CD4-positive, CD25-positive, alpha-beta regulatory T cell (primary cell): ENCODE data around the gene PRKAR1B. TPM values are rescaled to one million over a fixed set of nuclear protein-coding genes. Genes with fewer than 3 reads are reported as not detected.
A peak's percentile ranks its signal among the peaks of the same experiment; 100 is the strongest.
"Not testable (repeated sequence)": the region's sequence is repeated elsewhere in the genome, so short reads cannot be mapped to it uniquely, and the experiment has no call there.

ENCODE experiments used
- ATAC-seq, 2 donors: fragments of 150-1000 bp; cut with Tn5 transposase; one replicate each; pipeline ENCODE4 v1.10.0; 2021; ENCODE audit warnings: low read depth in 2 of 2, moderate number of reproducible peaks in 2 of 2, moderate library complexity in 1 of 2
- DNase-seq, 3 donors: peaks; one replicate each; pipeline versions ENCODE4 v3.0.0 to v3.0.0-alpha.2; 2012 to 2022; ENCODE audit warnings: mixed read lengths in 1 of 3
- H3K27ac ChIP-seq: one replicate; pipeline ENCODE4 v1.7.0; 2013; ENCODE audit warnings: mild to moderate bottlenecking, low read length; ENCODE audit not compliant: insufficient read depth, poor library complexity, severe bottlenecking
- H3K27me3 ChIP-seq: one replicate; pipeline ENCODE4 v1.7.0; 2013; ENCODE audit warnings: low read length; ENCODE audit not compliant: control insufficient read depth, insufficient read depth
- H3K36me3 ChIP-seq: one replicate; pipeline ENCODE4 v1.7.0; 2013; ENCODE audit warnings: mild to moderate bottlenecking, low read length, moderate library complexity; ENCODE audit not compliant: control insufficient read depth, insufficient read depth
- H3K4me1 ChIP-seq: 2 replicates; pipeline ENCODE4 v1.7.0; 2013; ENCODE audit warnings: mild to moderate bottlenecking, low read length; ENCODE audit not compliant: insufficient read depth, control insufficient read depth, poor library complexity, severe bottlenecking
- H3K4me3 ChIP-seq: one replicate; pipeline ENCODE4 v1.7.0; 2013; ENCODE audit warnings: low read depth, mild to moderate bottlenecking, low read length, moderate library complexity
- H3K9me3 ChIP-seq, 2 experiments: 1 replicate in 1 of 2; 2 replicates in 1 of 2; pipeline ENCODE4 v1.7.0; 2013; ENCODE audit warnings: low read length in 2 of 2, mild to moderate bottlenecking in 1 of 2, moderate library complexity in 1 of 2; ENCODE audit not compliant: control insufficient read depth in 2 of 2
- H3K27ac Mint-ChIP-seq, 3 donors: one replicate each; pipeline ENCODE4 v1.8.0; 2020 to 2022; ENCODE audit warnings: mild to moderate bottlenecking in 3 of 3, mixed read lengths in 3 of 3, moderate library complexity in 2 of 3
- H3K27me3 Mint-ChIP-seq: one replicate; pipeline ENCODE4 v1.8.0; 2022; ENCODE audit warnings: mild to moderate bottlenecking, mixed read lengths
- H3K36me3 Mint-ChIP-seq: one replicate; pipeline ENCODE4 v1.8.0; 2020; ENCODE audit warnings: mixed read lengths
- H3K4me1 Mint-ChIP-seq, 4 donors: one replicate each; pipeline ENCODE4 v1.8.0; 2020 to 2022; ENCODE audit warnings: mixed read lengths in 4 of 4, mild to moderate bottlenecking in 1 of 4
- H3K4me3 Mint-ChIP-seq, 4 donors: one replicate each; pipeline ENCODE4 v1.8.0; 2020 to 2022; ENCODE audit warnings: mild to moderate bottlenecking in 4 of 4, mixed read lengths in 4 of 4, moderate library complexity in 3 of 4
- H3K9me3 Mint-ChIP-seq, 7 donors: one replicate each; pipeline ENCODE4 v1.8.0; 2020 to 2022; ENCODE audit warnings: mixed read lengths in 7 of 7, mild to moderate bottlenecking in 3 of 7, moderate library complexity in 2 of 7
- polyA plus RNA-seq, 4 donors: library from polyadenylated mRNA; unstranded; fragments of 300-500 nt; fragmentation: Illumina TruSeq; gene quantifications; one replicate each; pipeline ENCODE4 v1.2.3, GENCODE V29; 2021
- total RNA-seq: library from RNA; stranded (reverse); gene quantifications from one replicate; pipeline ENCODE4 v1.2.3, GENCODE V29; 2022

PRKAR1B gene
- total and polyA plus RNA-seq, 5 donors from 2014 or later, result 4.9 to 12.5 (median 6.8) TPM

DNA sequence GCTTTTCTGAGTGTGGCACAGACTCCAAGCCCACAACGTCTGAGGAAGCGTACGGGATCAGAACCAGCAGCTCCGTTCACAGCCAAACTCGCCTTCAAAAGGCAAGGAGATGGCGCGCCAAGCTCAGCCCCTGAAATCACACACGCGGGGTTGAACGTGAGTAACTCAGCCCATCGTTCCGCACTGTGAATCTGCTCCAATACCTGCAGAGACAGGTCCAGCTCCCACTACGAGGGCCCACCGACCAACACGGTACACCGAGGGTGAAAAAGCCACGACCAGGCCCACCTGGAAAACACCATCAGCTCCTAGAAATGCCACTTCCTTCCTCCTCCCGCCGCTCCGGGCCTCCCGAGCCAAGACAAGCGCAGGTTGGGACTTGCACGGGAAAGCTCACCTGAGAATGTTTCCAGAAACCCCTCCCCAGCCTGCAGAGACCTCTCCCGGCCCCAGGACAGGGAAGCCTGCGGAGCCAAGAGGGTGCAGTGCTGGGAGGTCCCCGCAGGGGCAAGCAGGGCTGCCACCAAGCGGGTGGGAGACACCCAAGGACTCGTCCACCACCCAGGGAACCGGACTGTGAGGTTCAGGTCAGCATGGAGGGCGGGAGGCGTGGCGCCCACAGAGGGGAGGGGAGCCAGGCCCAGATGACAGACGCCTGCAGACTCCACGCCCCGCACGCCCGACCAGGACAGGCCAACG, 113.5 kb downstream of the PRKAR1B start:
- no peak for DNase-seq

DNA sequence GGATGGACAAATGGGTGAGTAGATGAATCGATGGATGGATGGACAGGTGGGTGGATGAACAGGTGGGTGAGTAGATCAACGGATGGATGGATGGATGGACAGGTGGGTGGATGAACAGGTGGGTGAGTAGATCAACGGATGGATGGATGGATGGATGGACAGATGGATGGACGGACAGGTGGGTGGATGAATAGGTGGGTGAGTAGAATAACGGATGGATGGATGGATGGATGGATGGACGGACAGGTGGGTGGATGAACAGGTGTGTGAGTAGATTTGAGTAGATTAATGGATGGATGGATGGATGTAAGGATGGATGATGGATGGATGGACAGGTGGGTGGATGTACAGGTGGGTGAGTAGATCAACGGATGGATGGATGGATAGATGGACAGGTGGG, 115.2 kb downstream of the PRKAR1B start:
- peak overlapping the region in 2 of 3 donors; percentile 59 to 84 for H3K27ac Mint-ChIP-seq

More for the DNA sequence above, 113.5 kb downstream of the PRKAR1B start:
- no peak overlapping the region for H3K27ac ChIP-seq
- H3K27me3 ChIP-seq, result no peaks in the 10 kb centered on the region
- Mint-ChIP-seq H3K4me3 (no peak overlapping the region), H3K4me1 (peaks cover 5 to 65% (median 19%) of the 10 kb centered on the region in 4 donors), H3K27ac (peak overlapping the region in 2 of 3 donors; percentile 52 to 71), H3K27me3 (no peaks in the 10 kb centered on the region), H3K36me3 (no peaks in the 10 kb centered on the region), H3K9me3 (no peaks in the 10 kb centered on the region)
- H3K9me3 ChIP-seq, result no peaks in the 10 kb centered on the region
- ATAC-seq, result no peak
- peaks cover 42% of the 10 kb centered on the region for H3K4me1 ChIP-seq
- no peaks in the 10 kb centered on the region for H3K36me3 ChIP-seq
- H3K4me3 ChIP-seq, result no peak overlapping the region

DNA sequence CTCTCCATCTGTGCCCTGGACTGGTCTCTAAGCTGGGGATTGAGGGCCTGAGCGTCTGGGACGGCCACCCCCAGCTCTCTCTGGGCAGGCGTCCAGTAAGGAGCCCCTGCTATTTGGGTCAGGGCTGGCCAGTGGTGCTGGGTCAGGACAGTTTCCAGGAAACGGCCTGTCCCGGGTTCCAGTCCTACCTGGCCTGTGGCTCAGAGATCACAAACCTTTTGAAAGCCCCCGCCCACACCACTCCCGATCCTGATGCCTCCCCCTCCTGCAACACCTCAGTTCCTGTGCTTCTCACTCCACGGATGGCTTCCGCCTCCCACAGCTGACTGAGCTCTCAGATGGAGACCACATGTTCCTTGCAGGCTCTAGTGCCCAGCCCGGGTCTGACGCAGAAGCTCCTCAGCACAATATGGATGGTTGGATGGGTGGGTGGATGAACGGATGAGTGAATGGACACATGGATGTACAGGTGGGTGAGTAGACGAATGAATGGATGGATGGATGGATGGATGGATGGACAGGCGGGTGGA, 115.7 kb downstream of the PRKAR1B start:
- no peaks in the 10 kb centered on the region for H3K9me3 Mint-ChIP-seq
- H3K4me3 Mint-ChIP-seq, result no peak overlapping the region
- no peaks in the 10 kb centered on the region for H3K27me3 Mint-ChIP-seq
- H3K36me3 Mint-ChIP-seq, result no peaks in the 10 kb centered on the region
- peak overlapping the region; percentile 75 to 87 (median 84) for H3K27ac Mint-ChIP-seq
- no peaks in the 10 kb centered on the region for H3K36me3 ChIP-seq
- H3K9me3 ChIP-seq, result no peaks in the 10 kb centered on the region
- no peak for DNase-seq
- no peak overlapping the region for H3K27ac ChIP-seq
- H3K4me1 ChIP-seq, result peaks cover 29% of the 10 kb centered on the region
- H3K4me3 ChIP-seq, result no peak overlapping the region
- ATAC-seq, result no peak
- no peaks in the 10 kb centered on the region for H3K27me3 ChIP-seq
- peaks cover 0 to 58% (median 12%) of the 10 kb centered on the region in 4 donors for H3K4me1 Mint-ChIP-seq

More for the DNA sequence above, 115.2 kb downstream of the PRKAR1B start:
- ATAC-seq, DNase-seq, H3K27me3 Mint-ChIP-seq, H3K36me3 ChIP-seq, H3K27me3 ChIP-seq, H3K4me3 ChIP-seq, H3K4me3 Mint-ChIP-seq, H3K9me3 ChIP-seq, H3K9me3 Mint-ChIP-seq, H3K36me3 Mint-ChIP-seq, H3K27ac ChIP-seq: not testable (repeated sequence)
- peaks cover 0 to 63% (median 14%) of the 10 kb centered on the region in 4 donors for H3K4me1 Mint-ChIP-seq
- H3K4me1 ChIP-seq, result peaks cover 34% of the 10 kb centered on the region

GRCh38 chr7:610531-611280, 116.4 kb downstream of the PRKAR1B start:
- Mint-ChIP-seq H3K4me3 (peak overlapping the region in 3 of 4 donors; percentile 39 to 63 (median 47)), H3K4me1 (peaks cover 0 to 58% (median 15%) of the 10 kb centered on the region in 4 donors), H3K27ac (peak overlapping the region; percentile 75 to 87 (median 84)), H3K36me3 (peaks cover 4% of the 10 kb centered on the region), H3K9me3 (no peaks in the 10 kb centered on the region), H3K27me3 (no peaks in the 10 kb centered on the region)
- Histone ChIP-seq H3K4me1 (peaks cover 23% of the 10 kb centered on the region), H3K9me3 (no peaks in the 10 kb centered on the region), H3K27me3 (no peaks in the 10 kb centered on the region), H3K36me3 (no peaks in the 10 kb centered on the region), H3K4me3 (no peak overlapping the region), H3K27ac (no peak overlapping the region)
- no peak for ATAC-seq
- no peak for DNase-seq

DNA sequence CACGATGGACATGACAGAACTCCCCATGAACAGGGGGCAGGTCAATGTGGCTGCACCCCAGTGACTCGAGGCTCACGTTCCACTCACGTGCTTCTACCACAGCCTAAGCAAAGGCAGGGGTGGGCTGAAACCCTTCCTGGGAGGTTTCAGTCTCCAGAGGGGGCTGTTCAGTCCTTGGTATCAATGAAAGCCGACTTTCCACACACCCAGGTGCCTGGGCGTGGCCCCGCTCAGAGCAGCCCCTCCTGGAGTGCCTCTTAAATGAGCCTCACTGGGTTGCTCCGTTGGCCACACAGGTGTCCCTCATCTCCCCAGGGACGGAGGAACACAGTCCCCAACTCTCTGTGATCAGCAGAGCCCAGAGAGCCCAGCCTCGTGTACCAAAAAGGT, 116.9 kb downstream of the PRKAR1B start:
- DNase-seq, result no peak
- Histone ChIP-seq H3K4me1 (peaks cover 27% of the 10 kb centered on the region), H3K4me3 (no peak overlapping the region), H3K9me3 (no peaks in the 10 kb centered on the region), H3K36me3 (no peaks in the 10 kb centered on the region), H3K27me3 (no peaks in the 10 kb centered on the region), H3K27ac (no peak overlapping the region)
- H3K4me3 Mint-ChIP-seq, result peak overlapping the region in 3 of 4 donors; percentile 47 to 87 (median 48)
- peaks cover 0 to 54% (median 15%) of the 10 kb centered on the region in 4 donors for H3K4me1 Mint-ChIP-seq
- H3K27ac Mint-ChIP-seq, result peak overlapping the region; percentile 20 to 84 (median 52)
- H3K9me3 Mint-ChIP-seq, result no peaks in the 10 kb centered on the region
- H3K27me3 Mint-ChIP-seq, result no peaks in the 10 kb centered on the region
- ATAC-seq, result no peak
- peaks cover 4% of the 10 kb centered on the region for H3K36me3 Mint-ChIP-seq

- Mint-ChIP-seq H3K9me3 (peaks cover 0 to 5% (median 0%) of the 10 kb centered on the region in 7 donors), H3K27me3 (peaks cover 4% of the 10 kb centered on the region), H3K27ac (peak overlapping the region; percentile 82 to 92 (median 84)), H3K4me3 (peak overlapping the region in 3 of 4 donors; percentile 35 to 61 (median 47)), H3K4me1 (peaks cover 4 to 55% (median 20%) of the 10 kb centered on the region in 4 donors), H3K36me3 (peaks cover 7% of the 10 kb centered on the region)
- ATAC-seq, result no peak
- H3K36me3 ChIP-seq, result no peaks in the 10 kb centered on the region
- H3K9me3 ChIP-seq, result no peaks in the 10 kb centered on the region
- peak in 1 of 3 donors; percentile 58 for DNase-seq
- no peak overlapping the region for H3K27ac ChIP-seq
- H3K4me1 ChIP-seq, result peaks cover 34% of the 10 kb centered on the region
- no peak overlapping the region for H3K4me3 ChIP-seq
- H3K27me3 ChIP-seq, result no peaks in the 10 kb centered on the region
Observed at GRCh38 chr7:609365-609764, 117.7 kb downstream of the PRKAR1B start.

DNA sequence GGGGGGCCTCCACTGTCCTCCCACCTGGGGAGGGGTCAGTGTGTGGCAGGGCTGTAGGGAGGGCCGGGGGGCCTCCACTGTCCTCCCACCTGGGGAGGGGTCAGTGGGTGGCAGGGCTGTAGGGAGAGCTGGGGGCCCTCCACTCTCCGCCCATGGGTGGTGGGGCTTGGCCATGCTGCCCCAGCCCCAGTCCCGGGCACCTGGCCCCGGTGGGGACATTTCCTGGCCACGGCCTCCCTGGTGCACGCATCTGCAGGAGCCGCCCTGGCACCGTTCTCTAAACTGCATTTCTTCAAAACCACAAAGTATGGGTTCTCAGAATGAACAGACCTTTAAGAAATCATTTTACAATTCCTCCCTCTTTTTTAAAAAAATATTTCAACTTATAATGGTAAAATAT, 118.1 kb downstream of the PRKAR1B start:
- Histone ChIP-seq H3K27me3 (no peaks in the 10 kb centered on the region), H3K36me3 (no peaks in the 10 kb centered on the region), H3K4me1 (peaks cover 38% of the 10 kb centered on the region), H3K9me3 (no peaks in the 10 kb centered on the region), H3K4me3 (no peak overlapping the region), H3K27ac (no peak overlapping the region)
- no peak for ATAC-seq
- H3K27me3 Mint-ChIP-seq, result peaks cover 5% of the 10 kb centered on the region
- peaks cover 7% of the 10 kb centered on the region for H3K36me3 Mint-ChIP-seq
- peak overlapping the region; percentile 82 to 92 (median 84) for H3K27ac Mint-ChIP-seq
- DNase-seq, result peak in 1 of 3 donors; percentile 74
- H3K4me1 Mint-ChIP-seq, result peaks cover 4 to 59% (median 22%) of the 10 kb centered on the region in 4 donors
- H3K9me3 Mint-ChIP-seq, result peaks cover 0 to 5% (median 0%) of the 10 kb centered on the region in 7 donors
- peak overlapping the region in 3 of 4 donors; percentile 35 to 61 (median 47) for H3K4me3 Mint-ChIP-seq
